Mucosa of descending colon (tissue), 3 donors: Measurements from ENCODE around the gene CD200. TPM values are rescaled to one million over a fixed set of nuclear protein-coding genes. Genes with fewer than 3 reads are reported as not detected.

ENCODE experiments used
- ATAC-seq: fragments of 200-7000 bp; cut with Tn5 transposase; one replicate; pipeline ENCODE4 v1.9.1; 2020; ENCODE audit warnings: mild to moderate bottlenecking, moderate library complexity
- DNase-seq, 3 donors: peaks; one replicate each; pipeline ENCODE4 v3.0.0-alpha.2; 2020
- H3K36me3 ChIP-seq: fragments of 200-600 bp; one replicate; pipeline ENCODE4 v1.8.0; 2021; ENCODE audit warnings: low read depth, mild to moderate bottlenecking
- H3K4me1 ChIP-seq: fragments of 200-600 bp; one replicate; pipeline ENCODE4 v1.8.0; 2021; ENCODE audit warnings: low read depth, mild to moderate bottlenecking
- H3K4me3 ChIP-seq: fragments of 200-600 bp; one replicate; pipeline ENCODE4 v1.8.0; 2021; ENCODE audit warnings: mild to moderate bottlenecking
- H3K9me3 ChIP-seq: fragments of 200-600 bp; one replicate; pipeline ENCODE4 v1.8.0; 2021; ENCODE audit warnings: mild to moderate bottlenecking
- intact Hi-C, 2 donors: fragments of 100-400 bp; cut with DNase I in 1 of 2; cut with micrococcal nuclease in 1 of 2; formaldehyde crosslinking; loops; one replicate each; pipeline versions ENCODE4 v1.11.0 to v1.11.1; 2022; cut with DNase I, micrococcal nuclease
- total RNA-seq, 3 donors: library from RNA; stranded (reverse); fragmentation: NEBNext Ultra II Directional in 2 of 3; extraction: Animal tissue kit (Norgen Biotek cat#: 25700) in 2 of 3; gene quantifications; one replicate each; pipeline versions ENCODE4 v1.2.1 to v1.2.4, GENCODE V29; 2021 to 2023
- TF ChIP-seq, protein P1 (sequence below): fragments of 200-600 bp; IDR thresholded peaks from one replicate; pipeline ENCODE4 v1.8.0; 2022; ENCODE audit warnings: antibody characterized with exemption, mild to moderate bottlenecking
- donor health status: DM: no; HTN: no; CAD: no; lungs with moderate emphysema.
- donor health status: DM: no; HTN: no; CAD: no.
- donor health status: DM: no; HTN: yes; CAD: no.

CD200 gene
- total RNA-seq, 3 donors from 2014 or later = 3.3 to 6.4 (median 3.9) TPM

GRCh38 chr3:112393360-112393728, 60.4 kb downstream of the CD200 start:
- TF ChIP-seq, protein P1, sequence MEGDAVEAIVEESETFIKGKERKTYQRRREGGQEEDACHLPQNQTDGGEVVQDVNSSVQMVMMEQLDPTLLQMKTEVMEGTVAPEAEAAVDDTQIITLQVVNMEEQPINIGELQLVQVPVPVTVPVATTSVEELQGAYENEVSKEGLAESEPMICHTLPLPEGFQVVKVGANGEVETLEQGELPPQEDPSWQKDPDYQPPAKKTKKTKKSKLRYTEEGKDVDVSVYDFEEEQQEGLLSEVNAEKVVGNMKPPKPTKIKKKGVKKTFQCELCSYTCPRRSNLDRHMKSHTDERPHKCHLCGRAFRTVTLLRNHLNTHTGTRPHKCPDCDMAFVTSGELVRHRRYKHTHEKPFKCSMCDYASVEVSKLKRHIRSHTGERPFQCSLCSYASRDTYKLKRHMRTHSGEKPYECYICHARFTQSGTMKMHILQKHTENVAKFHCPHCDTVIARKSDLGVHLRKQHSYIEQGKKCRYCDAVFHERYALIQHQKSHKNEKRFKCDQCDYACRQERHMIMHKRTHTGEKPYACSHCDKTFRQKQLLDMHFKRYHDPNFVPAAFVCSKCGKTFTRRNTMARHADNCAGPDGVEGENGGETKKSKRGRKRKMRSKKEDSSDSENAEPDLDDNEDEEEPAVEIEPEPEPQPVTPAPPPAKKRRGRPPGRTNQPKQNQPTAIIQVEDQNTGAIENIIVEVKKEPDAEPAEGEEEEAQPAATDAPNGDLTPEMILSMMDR = no peak
- DNase-seq = no peak
- H3K4me3 ChIP-seq = no peak overlapping the region
- no peak for ATAC-seq
- intact Hi-C loops = no loop called here
- peaks cover 11% of the 10 kb centered on the region for H3K4me1 ChIP-seq
- H3K9me3 ChIP-seq = peaks cover 5% of the 10 kb centered on the region
- H3K36me3 ChIP-seq = no peaks in the 10 kb centered on the region

- Histone ChIP-seq H3K4me3 (no peak overlapping the region), H3K9me3 (peaks cover 5% of the 10 kb centered on the region), H3K36me3 (no peaks in the 10 kb centered on the region), H3K4me1 (peaks cover 10% of the 10 kb centered on the region)
- ATAC-seq = no peak
- intact Hi-C loops = no loop called here
- TF ChIP-seq, protein P1 = no peak
- DNase-seq = no peak
Observed at GRCh38 chr3:112394003-112394640, 61.2 kb downstream of the CD200 start.

- Histone ChIP-seq H3K9me3 (peaks cover 5% of the 10 kb centered on the region), H3K4me1 (peaks cover 5% of the 10 kb centered on the region), H3K36me3 (no peaks in the 10 kb centered on the region), H3K4me3 (no peak overlapping the region)
- ATAC-seq (no peak), DNase-seq (no peak)
- TF ChIP-seq, protein P1 = no peak
- intact Hi-C loops = no loop called here
Observed at GRCh38 chr3:112395181-112395895, 62.4 kb downstream of the CD200 start.

DNA sequence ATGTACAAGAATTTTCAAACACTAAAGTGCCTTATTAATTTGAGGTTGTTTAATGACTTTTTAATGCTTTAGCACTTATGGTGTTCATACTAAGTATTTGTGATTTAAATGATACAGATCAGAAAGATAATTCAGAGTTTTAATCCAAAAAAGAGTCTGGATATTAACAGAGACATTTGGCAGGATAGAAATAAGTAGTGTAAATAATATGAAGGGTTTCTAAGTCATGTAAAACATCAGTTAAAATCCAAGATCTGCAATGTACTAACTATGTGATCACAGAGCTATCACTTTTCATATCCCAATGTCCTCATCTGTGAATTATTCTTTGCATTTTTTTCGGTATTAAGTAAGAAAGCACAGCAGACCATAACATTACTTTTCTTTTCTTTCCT, 62.9 kb downstream of the CD200 start:
- H3K4me1 ChIP-seq = peaks cover 6% of the 10 kb centered on the region
- H3K36me3 ChIP-seq = no peaks in the 10 kb centered on the region
- TF ChIP-seq, protein P1 = no peak
- DNase-seq (no peak), ATAC-seq (no peak)
- intact Hi-C loops = no loop called here
- peaks cover 5% of the 10 kb centered on the region for H3K9me3 ChIP-seq
- H3K4me3 ChIP-seq = no peak overlapping the region

GRCh38 chr3:112397556-112397955, 64.6 kb downstream of the CD200 start:
- Histone ChIP-seq H3K4me1 (peaks cover 7% of the 10 kb centered on the region), H3K4me3 (no peak overlapping the region), H3K36me3 (no peaks in the 10 kb centered on the region), H3K9me3 (peaks cover 5% of the 10 kb centered on the region)
- TF ChIP-seq, protein P1 = no peak
- DNase-seq (no peak), ATAC-seq (peak; percentile 30)
- intact Hi-C loops = no loop called here
